Testis (tissue), 3 donors: ENCODE data around the gene DCTN4. TPM values are rescaled to one million over a fixed set of nuclear protein-coding genes. Genes with fewer than 3 reads are reported as not detected.

ENCODE experiments used
- DNase-seq: peaks from one replicate; pipeline ENCODE4 v3.0.0-alpha.2; 2019
- H3K27ac ChIP-seq, 2 donors: fragments of 200-600 bp; sonication (generic); one replicate each; pipeline ENCODE4 v1.5.1; 2019
- H3K27me3 ChIP-seq: fragments of 200-600 bp; sonication (generic); one replicate; pipeline ENCODE4 v1.5.1; 2019
- H3K36me3 ChIP-seq: fragments of 200-600 bp; sonication (generic); one replicate; pipeline ENCODE4 v1.5.1; 2017; ENCODE audit warnings: low read depth; ENCODE audit errors: missing control alignments
- H3K4me1 ChIP-seq: fragments of 200-600 bp; sonication (generic); one replicate; pipeline ENCODE4 v1.5.1; 2019
- H3K4me3 ChIP-seq, 2 donors: fragments of 200-600 bp; sonication (generic); one replicate each; pipeline ENCODE4 v1.5.1; 2017 to 2019
- H3K9me3 ChIP-seq: fragments of 200-600 bp; sonication (generic); one replicate; pipeline ENCODE4 v1.5.1; 2017
- CTCF ChIP-seq, 3 experiments: fragments of 450-650 bp in 2 of 3; fragments of 200-600 bp in 1 of 3; sonication (generic) in 1 of 3; IDR thresholded peaks; one replicate each; pipeline ENCODE4 v1.5.1; 2016 to 2019; ENCODE audit warnings: antibody characterized with exemption in 3 of 3, mild to moderate bottlenecking in 2 of 3, moderate library complexity in 1 of 3
- POLR2A ChIP-seq: fragments of 450-650 bp; IDR thresholded peaks from one replicate; pipeline ENCODE4 v1.6.1; 2017; ENCODE audit warnings: antibody characterized with exemption, mild to moderate bottlenecking, moderate library complexity
- WGBS, 2 donors: methylation state at CpG; one replicate each; pipeline ENCODE4 v1.1.5; 2018; 5-methylcytosine and 5-hydroxymethylcytosine counted together
- intact Hi-C: fragments of 100-400 bp; cut with DNase I; formaldehyde crosslinking; loops from one replicate; pipeline ENCODE4 v1.15.1; 2023; ENCODE audit warnings: low total_unique reads
- polyA plus RNA-seq: library from polyadenylated mRNA; stranded (reverse); fragments of 350-450 nt; fragmentation: Illumina TruSeq; extraction: RNeasy Lipid Tissue Mini Kit (QIAGEN cat#74804); gene quantifications from one replicate; pipeline ENCODE4 v1.2.3, GENCODE V29; 2014; ENCODE audit warnings: low read depth, low replicate concordance; ENCODE audit not compliant: insufficient read depth
- total RNA-seq, 2 donors: library from RNA; depleted of rRNA; stranded (reverse); fragments of >200 nt; gene quantifications; one replicate each; pipeline ENCODE4 v1.2.3, GENCODE V29; 2016

The DCTN4 gene
- total and polyA plus RNA-seq, 3 donors from 2014 or later: 55.7 to 94.0 (median 91.5) TPM

- Histone ChIP-seq H3K36me3 (no peaks in the 10 kb centered on the region), H3K9me3 (no peaks in the 10 kb centered on the region), H3K4me1 (peaks cover 28% of the 10 kb centered on the region), H3K27ac (no peak overlapping the region), H3K27me3 (no peaks in the 10 kb centered on the region), H3K4me3 (no peak overlapping the region)
- WGBS, 2 donors: 55 to 78% methylated on average over 5 to 14 of the region's 14 CpGs
- TF ChIP-seq POLR2A (no peak), CTCF (IDR thresholded peaks at IDR 0.05) (no peak)
- intact Hi-C loops: no loop called here
- DNase-seq: no peak
These were observed 88.4 kb downstream of the DCTN4 start for GRCh38 chr5:150670275-150670947.

GRCh38 chr5:150665044-150665443 is 93.8 kb downstream of the DCTN4 start:
- Histone ChIP-seq H3K4me3 (no peak overlapping the region), H3K9me3 (no peaks in the 10 kb centered on the region), H3K4me1 (peaks cover 12% of the 10 kb centered on the region), H3K27me3 (no peaks in the 10 kb centered on the region), H3K36me3 (no peaks in the 10 kb centered on the region), H3K27ac (no peak overlapping the region)
- intact Hi-C loops: no loop called here
- TF ChIP-seq CTCF (IDR thresholded peaks at IDR 0.05): no peak
- no peak for TF ChIP-seq POLR2A
- no peak for DNase-seq
- 71 to 88% methylated on average over 12 of the region's 12 CpGs for WGBS, 2 donors

GRCh38 chr5:150663936-150664335 is 94.9 kb downstream of the DCTN4 start:
- peaks cover 19% of the 10 kb centered on the region for H3K4me1 ChIP-seq
- H3K4me3 ChIP-seq: no peak overlapping the region
- H3K36me3 ChIP-seq: no peaks in the 10 kb centered on the region
- no peak overlapping the region for H3K27ac ChIP-seq
- no peaks in the 10 kb centered on the region for H3K27me3 ChIP-seq
- no peaks in the 10 kb centered on the region for H3K9me3 ChIP-seq
- 84 to 85% methylated on average over 3 of the region's 3 CpGs for WGBS, 2 donors
- TF ChIP-seq CTCF (IDR thresholded peaks at IDR 0.05) (no peak), POLR2A (no peak)
- DNase-seq: no peak
- intact Hi-C loops: no loop called here

- intact Hi-C loops: no loop called here
- Histone ChIP-seq H3K27me3 (no peaks in the 10 kb centered on the region), H3K36me3 (no peaks in the 10 kb centered on the region), H3K4me3 (no peak overlapping the region), H3K27ac (no peak overlapping the region), H3K9me3 (no peaks in the 10 kb centered on the region), H3K4me1 (peaks cover 26% of the 10 kb centered on the region)
- no peak for DNase-seq
- WGBS, 2 donors: 70 to 75% methylated on average over 2 to 4 of the region's 4 CpGs
- TF ChIP-seq POLR2A (no peak), CTCF (IDR thresholded peaks at IDR 0.05) (no peak)
These were observed 95.9 kb downstream of the DCTN4 start for GRCh38 chr5:150662731-150663516.
